RCC 7860 (cell line): Measurements from ENCODE around the gene FAM193B.

ENCODE experiments used
- DNase-seq: peaks from one replicate; pipeline ENCODE4 v3.0.0-alpha.2; 2015; ENCODE audit warnings: low spot score
- FAIRE-seq: peaks from 2 replicates; lab custom pipeline; 2012; peaks lifted over from hg19 to GRCh38; lab: Jason Lieb, UNC

FAM193B gene

GRCh38 chr5:177516601-177517568 lies 37.5 kb downstream of the FAM193B start, which contains the start of gene DDX41:
Gene DDX41, minus strand, starts transcription at chr5:177516961. Its CDS starts 16 bp downstream, at chr5:177516945.
- FAIRE-seq (peak; percentile 91), DNase-seq (peak; percentile 97)

DNA sequence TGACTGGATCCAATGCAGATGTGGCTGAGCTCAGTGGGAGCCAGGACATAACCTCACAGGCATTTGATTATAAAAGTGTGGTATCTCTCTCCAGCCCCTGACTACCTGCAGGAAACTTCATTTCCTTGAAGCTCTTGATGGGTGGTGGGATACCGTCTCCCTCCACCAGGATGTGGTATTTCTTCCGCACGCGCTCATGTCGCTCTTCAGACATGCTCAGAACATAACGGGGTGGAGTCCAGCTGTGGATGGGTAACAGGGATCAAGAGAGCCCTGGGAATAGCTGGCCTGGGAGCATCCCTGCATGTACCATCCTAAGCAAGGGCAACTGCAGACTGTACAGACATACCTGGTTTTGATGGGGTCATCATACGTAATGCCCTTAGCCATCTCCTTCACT lies 38.8 kb downstream of the FAM193B start:
- DNase-seq (no peak), FAIRE-seq (no peak)

DNA sequence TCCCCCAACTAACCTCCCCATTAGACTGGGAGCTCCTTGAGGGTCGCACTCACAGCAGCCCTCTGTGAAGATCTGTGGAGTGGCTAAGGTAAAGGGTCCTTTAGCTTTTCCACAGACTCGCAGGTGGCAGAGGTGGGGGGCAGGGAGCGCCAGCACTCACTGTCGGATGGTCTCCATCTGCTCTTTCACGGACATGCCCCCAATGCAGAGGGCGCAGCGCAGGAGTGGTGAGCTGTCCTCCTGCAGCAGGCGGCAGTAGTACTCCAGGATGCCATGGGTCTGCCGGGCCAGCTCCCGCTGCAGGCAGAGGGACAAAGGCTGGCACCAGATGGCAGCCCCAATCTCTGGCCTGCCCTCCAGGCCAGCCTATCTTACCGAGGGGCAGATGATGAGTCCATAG lies 39.8 kb downstream of the FAM193B start:
- FAIRE-seq (no peak), DNase-seq (no peak)

GRCh38 chr5:177513500-177513899 lies 40.9 kb downstream of the FAM193B start:
- no peak for FAIRE-seq

GRCh38 chr5:177512736-177513380 lies 41.5 kb downstream of the FAM193B start:
- DNase-seq (no peak), FAIRE-seq (no peak)

More at GRCh38 chr5:177513500-177513899, 40.9 kb downstream of the FAM193B start:
- DNase-seq, result no peak

GRCh38 chr5:177511796-177512675 lies 42.3 kb downstream of the FAM193B start:
- FAIRE-seq (no peak), DNase-seq (no peak)

GRCh38 chr5:177511181-177511580 lies 43.2 kb downstream of the FAM193B start:
- FAIRE-seq (no peak), DNase-seq (no peak)

GRCh38 chr5:177510567-177511053 lies 43.8 kb downstream of the FAM193B start:
- no peak for DNase-seq
- FAIRE-seq, result no peak

- DNase-seq, result no peak
- FAIRE-seq, result no peak
Measured at GRCh38 chr5:177509991-177510566, 44.3 kb downstream of the FAM193B start.

GRCh38 chr5:177509381-177509951 lies 44.9 kb downstream of the FAM193B start, which contains the start of gene DOK3:
Gene DOK3, minus strand, starts transcription at chr5:177509826. Its CDS starts 286 bp downstream, at chr5:177509540.
- DNase-seq (no peak), FAIRE-seq (no peak)

- FAIRE-seq (no peak), DNase-seq (no peak)
Measured at GRCh38 chr5:177508837-177509236, 45.5 kb downstream of the FAM193B start.

- FAIRE-seq (no peak), DNase-seq (no peak)
Measured at GRCh38 chr5:177508221-177508611, 46.1 kb downstream of the FAM193B start.

GRCh38 chr5:177507596-177508220 lies 46.7 kb downstream of the FAM193B start:
- FAIRE-seq (no peak), DNase-seq (no peak)

GRCh38 chr5:177507165-177507564 lies 47.2 kb downstream of the FAM193B start:
- FAIRE-seq, result no peak
- DNase-seq, result no peak

GRCh38 chr5:177505075-177505474 lies 49.3 kb downstream of the FAM193B start:
- DNase-seq (no peak), FAIRE-seq (no peak)

DNA sequence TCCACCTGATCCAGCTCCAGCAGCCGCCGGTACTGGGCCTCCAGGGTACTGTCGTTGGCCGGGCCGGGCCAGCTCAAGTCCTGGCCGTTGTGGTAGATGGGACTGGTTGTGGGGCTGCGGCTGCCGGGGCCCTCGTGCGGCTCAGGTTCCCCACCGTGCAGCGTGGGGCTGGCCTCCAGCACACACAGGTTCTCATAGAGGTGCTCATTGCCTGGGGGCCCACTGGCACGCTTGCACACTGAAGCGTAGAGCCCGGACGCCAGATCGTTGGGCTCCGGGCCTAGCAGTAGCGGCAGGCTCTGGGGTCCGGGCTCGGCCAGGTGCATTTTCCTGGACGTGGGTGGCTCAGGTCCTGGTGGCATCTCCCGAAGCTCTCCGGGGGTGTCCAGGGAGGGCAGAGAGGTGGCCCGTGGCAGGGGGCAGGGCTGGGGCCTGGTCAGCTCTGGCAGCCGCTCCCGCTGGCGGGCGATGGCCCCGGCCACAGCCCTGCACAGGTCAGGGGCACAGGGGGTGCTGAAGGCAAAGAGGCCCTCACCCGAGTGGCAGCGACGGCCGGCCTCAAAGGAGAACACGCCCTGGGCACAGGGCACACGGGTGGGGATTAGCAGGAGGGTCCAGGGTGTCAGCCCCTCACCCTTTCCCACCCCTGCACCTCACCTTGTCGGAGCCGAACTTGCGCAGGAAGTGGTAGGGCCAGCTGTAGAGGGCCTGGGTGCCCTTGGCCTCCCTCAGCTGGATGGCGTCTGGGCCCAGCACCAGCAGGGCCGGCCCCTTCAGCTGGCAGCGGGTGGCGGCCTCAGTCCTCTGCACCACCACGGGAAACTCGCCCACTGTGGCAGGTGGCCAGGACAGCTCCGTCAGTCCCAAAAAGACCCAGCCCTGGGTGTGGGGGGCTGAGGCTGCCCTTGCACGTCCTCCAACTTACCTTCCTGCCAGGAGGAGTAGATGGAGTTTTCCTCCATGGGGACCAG lies 50.0 kb downstream of the FAM193B start:
- FAIRE-seq (no peak), DNase-seq (no peak)

GRCh38 chr5:177503351-177504085 lies 50.8 kb downstream of the FAM193B start:
- FAIRE-seq (no peak), DNase-seq (no peak)

GRCh38 chr5:177502886-177503285 lies 51.5 kb downstream of the FAM193B start:
- no peak for FAIRE-seq
- DNase-seq, result no peak
